GM12873 (cell line): ENCODE data around the gene CAPG.

Experiments
- CTCF ChIP-seq: IDR thresholded peaks from 2 replicates; pipeline ENCODE4 v1.5.1; 2012; ENCODE audit warnings: low read depth, mild to moderate bottlenecking, moderate library complexity, low read length, control low read depth; ENCODE audit not compliant: insufficient read depth; ENCODE audit errors: missing control alignments

CAPG gene

GRCh38 chr2:85430752-85431569, 20.8 kb upstream of the CAPG start:
- TF ChIP-seq CTCF, result no peak

GRCh38 chr2:85429924-85430289, 19.7 kb upstream of the CAPG start:
- no peak for TF ChIP-seq CTCF

GRCh38 chr2:85429213-85429923, 19.2 kb upstream of the CAPG start:
- TF ChIP-seq CTCF, result no peak

- TF ChIP-seq CTCF, result no peak
Measured at GRCh38 chr2:85428343-85428881, 18.2 kb upstream of the CAPG start.

- no peak for TF ChIP-seq CTCF
Measured at GRCh38 chr2:85427300-85427835, 17.2 kb upstream of the CAPG start.

GRCh38 chr2:85425588-85425987, 15.4 kb upstream of the CAPG start:
- no peak for TF ChIP-seq CTCF

GRCh38 chr2:85423525-85423924, 13.4 kb upstream of the CAPG start:
- no peak for TF ChIP-seq CTCF
